AG09319 (cell line): ENCODE data around the gene P2RX6.

Source experiments
- DNase-seq: peaks from one replicate; pipeline ENCODE4 v3.0.0-alpha.2; 2010; ENCODE audit warnings: low read depth; ENCODE audit errors: extremely low read depth
- CTCF ChIP-seq: IDR thresholded peaks from 2 replicates; pipeline ENCODE4 v1.5.1; 2011; ENCODE audit warnings: low read depth, mild to moderate bottlenecking, inconsistent platforms, low read length, moderate library complexity

The P2RX6 gene

GRCh38 chr22:21016644-21017420 is 1.9 kb downstream of the P2RX6 start:
- no peak for TF ChIP-seq CTCF
- DNase-seq = no peak

- DNase-seq = no peak
- no peak for TF ChIP-seq CTCF
Observed at GRCh38 chr22:21018314-21018713, 3.3 kb downstream of the P2RX6 start.

- peak; percentile 41 for TF ChIP-seq CTCF
- DNase-seq = no peak
Observed at GRCh38 chr22:21020802-21021429, 6.0 kb downstream of the P2RX6 start.

- no peak for TF ChIP-seq CTCF
- no peak for DNase-seq
Observed at GRCh38 chr22:21022507-21022906, 7.5 kb downstream of the P2RX6 start.

GRCh38 chr22:21022955-21023614 is 8.1 kb downstream of the P2RX6 start:
- TF ChIP-seq CTCF = no peak
- DNase-seq = no peak

GRCh38 chr22:21025266-21025665 is 10.3 kb downstream of the P2RX6 start:
- TF ChIP-seq CTCF = no peak
- DNase-seq = no peak
